Bone marrow (tissue), 2 donors: ENCODE results near the gene LILRA1.
"Not testable (repeated sequence)": the region's sequence is repeated elsewhere in the genome, so short reads cannot be mapped to it uniquely, and the experiment has no call there.

Experiments used
- DNase-seq, 2 donors: peaks; one replicate each; lab custom pipeline; 2025; lab: John Stamatoyannopoulos, UW

LILRA1 gene

GRCh38 chr19:54577334-54577733 lies 16.1 kb upstream of the LILRA1 start:
- DNase-seq: no peak

DNA sequence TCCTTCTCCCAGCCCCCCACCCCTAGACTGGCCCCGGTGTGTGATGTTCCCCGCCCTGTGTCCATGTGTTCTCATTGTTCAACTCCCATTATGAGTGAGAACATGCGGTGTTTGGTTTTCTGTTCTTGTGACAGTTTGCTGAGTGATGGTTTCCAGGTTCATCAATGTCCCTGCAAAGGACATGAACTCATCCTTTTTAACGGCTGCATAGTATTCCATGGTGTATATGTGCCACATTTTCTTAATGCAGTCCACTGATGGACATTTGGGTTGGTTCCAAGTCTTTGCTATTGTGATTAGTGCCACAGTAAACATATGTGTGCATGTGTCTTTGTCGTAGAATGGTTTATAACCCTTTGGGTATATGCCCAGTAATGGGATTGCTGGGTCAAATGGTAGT lies 15.2 kb upstream of the LILRA1 start:
- DNase-seq: not testable (repeated sequence)

DNA sequence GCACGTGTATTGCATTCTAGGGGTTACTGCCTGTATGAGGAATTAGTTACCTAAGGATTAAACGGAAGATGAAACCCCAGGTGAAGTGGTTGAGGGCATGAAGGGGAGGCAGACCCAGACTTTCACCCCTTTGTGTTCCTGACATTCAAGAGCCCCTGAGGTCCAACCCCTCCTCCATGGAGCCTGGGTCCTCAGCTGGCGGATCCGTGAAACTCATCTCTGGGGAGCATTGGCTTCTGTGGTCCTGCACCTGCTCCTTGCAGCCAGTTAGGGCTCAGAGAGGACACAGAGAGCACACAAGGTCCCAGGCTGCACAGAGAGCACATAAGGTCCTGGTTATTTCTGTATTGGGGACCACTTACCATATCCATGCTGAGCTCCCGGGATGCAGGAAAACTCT lies 7.0 kb upstream of the LILRA1 start:
- no peak for DNase-seq

- DNase-seq: no peak
These were observed 6.4 kb upstream of the LILRA1 start for GRCh38 chr19:54587026-54587425.

DNA sequence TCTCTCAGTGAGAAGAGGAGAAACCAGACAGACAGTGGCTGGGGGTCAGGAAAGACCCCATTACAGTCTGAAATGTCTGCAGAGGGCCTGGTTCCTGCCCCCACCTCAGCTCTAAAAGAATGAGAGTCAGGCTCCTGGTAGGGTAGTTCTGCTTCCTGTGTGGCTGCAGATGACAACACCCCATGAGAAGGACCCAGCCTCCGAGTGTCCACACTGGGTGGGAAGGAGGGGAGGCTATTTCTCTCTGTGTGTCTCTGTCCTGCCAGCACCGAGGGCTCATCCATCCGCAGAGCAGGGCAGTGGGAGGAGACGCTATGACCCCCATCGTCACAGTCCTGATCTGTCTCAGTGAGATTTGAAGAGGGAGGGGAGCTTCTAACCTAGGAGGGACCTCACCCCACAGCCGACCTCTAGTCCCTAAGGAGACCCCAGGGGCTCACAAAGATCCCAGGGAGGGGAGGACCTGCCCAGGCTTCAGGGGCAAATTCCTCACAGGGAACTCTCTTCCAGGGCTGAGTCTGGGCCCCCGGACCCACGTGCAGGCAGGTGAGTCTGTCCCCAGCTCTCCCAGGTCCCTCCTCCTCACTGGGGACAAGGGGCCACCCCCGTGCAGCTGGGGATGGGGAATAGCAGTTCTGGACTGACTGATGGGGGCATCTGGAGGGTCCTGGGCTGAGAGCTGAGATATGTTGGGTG lies 647 bp downstream of the LILRA1 start:
- peak in 1 of 2 donors; percentile 66 for DNase-seq

DNA sequence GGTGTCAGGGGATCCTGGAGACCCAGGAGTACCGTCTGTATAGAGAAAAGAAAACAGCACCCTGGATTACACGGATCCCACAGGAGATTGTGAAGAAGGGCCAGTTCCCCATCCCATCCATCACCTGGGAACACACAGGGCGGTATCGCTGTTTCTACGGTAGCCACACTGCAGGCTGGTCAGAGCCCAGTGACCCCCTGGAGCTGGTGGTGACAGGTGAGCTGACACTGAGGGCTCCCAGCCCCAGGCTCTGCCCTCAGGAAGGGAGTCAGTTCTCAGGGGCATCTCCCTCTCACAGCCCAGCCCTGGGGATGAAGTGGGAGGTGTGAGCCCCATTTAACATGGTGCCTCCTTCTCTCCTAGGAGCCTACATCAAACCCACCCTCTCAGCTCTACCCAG lies 1.3 kb downstream of the LILRA1 start:
- no peak for DNase-seq

DNA sequence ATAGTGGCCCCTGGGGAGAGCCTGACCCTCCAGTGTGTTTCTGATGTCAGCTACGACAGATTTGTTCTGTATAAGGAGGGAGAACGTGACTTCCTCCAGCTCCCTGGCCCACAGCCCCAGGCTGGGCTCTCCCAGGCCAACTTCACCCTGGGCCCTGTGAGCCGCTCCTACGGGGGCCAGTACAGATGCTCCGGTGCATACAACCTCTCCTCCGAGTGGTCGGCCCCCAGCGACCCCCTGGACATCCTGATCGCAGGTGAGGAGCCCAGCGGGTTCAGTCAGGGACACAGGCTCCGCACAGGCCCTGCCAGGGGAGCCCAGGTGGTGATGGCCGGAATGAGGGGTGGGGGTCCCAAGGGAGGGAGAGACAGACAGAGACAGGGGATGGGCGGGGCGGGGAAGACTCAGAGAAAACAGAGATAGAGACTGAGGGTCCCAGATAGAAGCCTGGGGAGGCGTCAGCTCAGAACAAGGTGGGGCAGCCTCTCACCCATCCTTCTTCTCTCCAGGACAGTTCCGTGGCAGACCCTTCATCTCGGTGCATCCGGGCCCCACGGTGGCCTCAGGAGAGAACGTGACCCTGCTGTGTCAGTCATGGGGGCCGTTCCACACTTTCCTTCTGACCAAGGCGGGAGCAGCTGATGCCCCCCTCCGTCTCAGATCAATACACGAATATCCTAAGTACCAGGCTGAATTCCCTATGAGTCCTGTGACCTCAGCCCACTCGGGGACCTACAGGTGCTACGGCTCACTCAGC lies 2.4 kb downstream of the LILRA1 start:
- not testable (repeated sequence) for DNase-seq

DNA sequence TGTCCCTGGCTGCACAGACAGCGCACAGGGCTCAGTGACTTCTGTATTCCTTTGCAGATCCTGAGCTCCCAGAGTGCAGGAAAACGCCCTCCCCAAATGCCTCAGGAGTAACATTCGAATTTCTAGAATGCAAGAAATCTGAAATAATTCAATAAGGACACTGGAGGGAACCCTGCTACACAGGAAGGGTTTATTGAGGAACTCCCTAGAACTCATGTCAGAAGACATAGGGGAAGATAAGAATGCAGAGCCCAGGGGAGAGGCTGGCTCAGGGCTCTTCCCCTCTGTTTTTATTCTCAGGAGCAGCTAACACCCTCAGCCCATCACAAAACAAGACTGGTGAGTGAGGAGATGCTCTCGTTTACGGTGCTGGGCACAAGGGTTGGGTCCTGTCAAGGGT lies 6.8 kb downstream of the LILRA1 start:
- no peak for DNase-seq

DNA sequence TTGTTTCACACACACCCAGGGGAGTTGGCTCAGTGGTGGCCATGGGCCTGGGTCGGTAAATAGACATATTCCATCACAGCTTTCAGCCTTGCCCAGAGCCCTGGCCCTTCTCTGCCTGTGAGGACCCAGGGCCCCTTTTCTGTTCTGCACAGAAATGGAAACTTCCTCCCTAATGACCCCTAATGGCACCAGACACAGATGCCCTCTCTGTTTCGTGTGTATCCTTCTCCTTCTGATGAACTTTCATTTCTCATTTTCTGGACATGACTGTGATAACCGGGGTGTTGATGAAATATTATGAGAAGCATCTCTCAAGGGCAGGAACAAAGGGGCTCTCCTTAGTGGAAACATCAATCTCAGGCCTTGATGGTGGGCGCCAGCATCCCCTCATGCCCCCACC lies 12.8 kb downstream of the LILRA1 start:
- DNase-seq: no peak

GRCh38 chr19:54606891-54607784 lies 13.7 kb downstream of the LILRA1 start:
- DNase-seq: peak in 1 of 2 donors; percentile 46

- DNase-seq: no peak
These were observed 14.3 kb downstream of the LILRA1 start for GRCh38 chr19:54607785-54608150.

GRCh38 chr19:54608205-54608604 lies 14.8 kb downstream of the LILRA1 start:
- no peak for DNase-seq

- no peak for DNase-seq
These were observed 15.4 kb downstream of the LILRA1 start for GRCh38 chr19:54608792-54609191.

DNA sequence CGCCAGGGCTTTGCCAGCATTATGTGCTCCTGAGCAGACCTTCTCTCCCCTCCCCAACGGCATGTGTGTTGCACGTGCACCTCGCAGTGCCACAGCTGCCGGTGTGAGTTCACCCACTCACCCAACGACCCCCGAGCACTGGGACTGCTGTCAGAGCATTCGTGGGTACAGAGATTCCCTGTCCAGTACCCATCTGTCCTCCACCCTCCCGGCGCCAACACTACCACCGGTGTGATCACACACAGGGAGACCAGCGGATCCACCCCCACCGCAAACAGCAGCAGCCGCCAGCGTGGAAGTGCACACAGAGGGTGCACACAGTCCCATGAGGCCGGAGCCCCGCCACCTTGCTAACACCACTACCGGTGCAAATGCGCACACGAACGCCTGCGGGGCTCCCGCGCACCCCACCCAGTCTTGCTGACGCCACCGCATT lies 15.9 kb downstream of the LILRA1 start:
- no peak for DNase-seq

DNA sequence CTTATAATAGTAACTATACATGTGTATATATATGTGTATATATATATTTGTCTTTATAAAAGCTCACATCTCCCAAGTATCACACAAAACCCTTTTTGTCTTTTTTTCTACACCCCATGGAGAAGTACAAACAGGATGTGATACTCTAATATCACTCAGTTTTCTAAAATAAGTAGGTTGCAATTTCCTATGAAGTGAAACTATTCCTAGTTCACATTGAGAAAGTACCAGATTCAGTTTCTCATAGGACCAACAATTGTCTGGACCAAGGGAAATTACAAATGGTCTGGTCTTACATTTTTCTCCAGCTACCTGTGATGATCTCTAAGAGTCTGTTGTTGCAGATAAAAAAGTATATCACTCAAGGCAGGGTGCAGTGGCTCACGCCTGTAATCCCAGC lies 19.0 kb downstream of the LILRA1 start:
- no peak for DNase-seq

- DNase-seq: no peak
These were observed 21.3 kb downstream of the LILRA1 start for GRCh38 chr19:54614726-54615125.

GRCh38 chr19:54616057-54616456 lies 22.6 kb downstream of the LILRA1 start:
- no peak for DNase-seq

DNA sequence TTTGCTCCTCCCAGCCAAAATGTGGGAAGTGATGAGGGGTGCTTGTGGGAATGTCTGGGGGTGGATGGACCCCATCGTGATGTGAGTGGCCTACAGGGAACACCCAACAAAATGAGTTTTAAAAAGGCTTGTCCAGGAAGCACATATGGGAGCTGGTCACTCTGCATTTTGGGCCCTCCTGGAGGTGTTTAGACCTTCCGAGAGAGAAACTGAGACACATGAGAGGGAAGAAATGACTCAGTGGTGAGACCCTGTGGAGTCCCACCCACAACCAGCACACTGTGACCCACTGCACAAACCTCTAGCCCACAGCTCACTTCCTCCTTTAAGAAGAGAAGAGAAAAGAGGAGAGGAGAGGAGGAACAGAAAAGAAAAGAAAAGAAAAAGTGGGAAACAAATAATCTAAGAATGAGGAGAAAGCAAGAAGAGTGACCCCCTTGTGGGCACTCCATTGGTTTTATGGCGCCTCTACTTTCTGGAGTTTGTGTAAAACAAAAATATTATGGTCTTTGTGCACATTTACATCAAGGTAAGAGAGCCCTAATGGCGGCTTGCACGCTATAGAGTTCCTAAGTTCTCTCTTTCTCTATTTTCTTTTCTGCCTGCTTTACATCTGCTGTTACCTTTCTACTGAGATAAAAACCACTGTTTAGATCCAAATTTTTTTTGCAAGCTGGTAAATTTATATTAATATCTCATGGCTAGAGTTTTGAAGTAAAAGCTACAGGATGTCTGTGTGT lies 23.6 kb downstream of the LILRA1 start:
- no peak for DNase-seq

GRCh38 chr19:54620464-54620863 lies 27.0 kb downstream of the LILRA1 start:
- no peak for DNase-seq

DNA sequence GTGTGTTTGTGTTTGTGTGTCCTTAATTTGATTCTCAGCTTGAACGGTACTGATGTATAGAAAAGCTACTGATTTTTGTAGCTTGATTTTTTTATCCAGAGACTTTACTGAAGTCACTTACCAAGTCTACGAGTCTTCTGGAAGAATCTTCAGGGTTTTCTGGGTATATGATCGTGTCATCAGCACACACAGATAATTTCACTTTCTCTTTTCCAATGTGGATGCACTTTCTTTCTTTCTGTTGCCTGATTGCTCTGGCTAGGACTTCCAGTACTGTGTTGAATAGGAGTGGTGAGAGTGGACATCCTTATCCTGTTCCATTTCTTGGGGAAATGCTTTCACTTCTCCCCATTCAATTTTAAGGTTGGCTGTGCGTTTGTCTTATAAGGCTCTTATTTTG lies 29.0 kb downstream of the LILRA1 start:
- DNase-seq: peak in 1 of 2 donors; percentile 48

DNA sequence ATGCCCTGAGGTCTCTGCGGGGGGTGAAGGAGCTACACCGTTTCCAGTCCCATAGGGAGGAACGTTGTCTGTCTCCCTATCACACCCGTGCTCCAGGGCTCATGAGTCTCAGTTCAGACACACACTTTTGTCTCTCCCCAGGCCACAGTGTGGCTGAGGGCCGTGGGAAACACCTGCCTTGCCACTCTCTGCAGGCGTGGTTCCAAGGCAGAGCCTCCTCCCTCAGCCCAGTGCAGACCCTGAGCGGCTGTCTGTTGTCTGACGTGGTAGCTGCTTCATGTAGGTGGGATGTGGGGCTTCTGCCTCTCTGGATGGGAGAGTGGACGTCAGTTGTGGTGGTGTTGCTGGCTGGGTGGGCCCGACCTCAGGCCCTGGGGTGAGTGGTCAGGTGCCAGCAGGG lies 30.8 kb downstream of the LILRA1 start:
- DNase-seq: not testable (repeated sequence)
